ENCODE data around the gene SECISBP2. TPM values are rescaled to one million over a fixed set of nuclear protein-coding genes. Genes with fewer than 3 reads are reported as not detected.
"Not testable (repeated sequence)": the region's sequence is repeated elsewhere in the genome, so short reads cannot be mapped to it uniquely, and the experiment has no call there.

SECISBP2 gene
- total RNA-seq, 1 experiment from 2014 or later, result 51.6 TPM

- H3K36me3 ChIP-seq (replicated peaks; ENCODE audit: control insufficient read depth, insufficient read depth, low read length), result no peaks in the 10 kb centered on the region
- H3K27me3 ChIP-seq (ENCODE audit: control insufficient read depth, insufficient read depth, low read length), result no peaks in the 10 kb centered on the region
- no peak overlapping the region for H3K4me3 ChIP-seq (ENCODE audit: insufficient read depth, low read depth, low read length)
- DNase-seq, result no peak
These were observed 22.9 kb upstream of the SECISBP2 start for GRCh38 chr9:89295400-89295799.

- DNase-seq; H3K27me3 ChIP-seq (ENCODE audit: control insufficient read depth, insufficient read depth, low read length); H3K36me3 ChIP-seq (replicated peaks; ENCODE audit: control insufficient read depth, insufficient read depth, low read length); H3K4me3 ChIP-seq (ENCODE audit: insufficient read depth, low read depth, low read length): not testable (repeated sequence)
These were observed 16.3 kb upstream of the SECISBP2 start for GRCh38 chr9:89301996-89302395.

GRCh38 chr9:89304020-89304833 lies 14.1 kb upstream of the SECISBP2 start:
- Histone ChIP-seq H3K4me3 (ENCODE audit: insufficient read depth, low read depth, low read length) (no peak overlapping the region), H3K27me3 (ENCODE audit: control insufficient read depth, insufficient read depth, low read length) (no peaks in the 10 kb centered on the region), H3K36me3 (replicated peaks; ENCODE audit: control insufficient read depth, insufficient read depth, low read length) (no peaks in the 10 kb centered on the region)
- DNase-seq, result no peak

- Histone ChIP-seq H3K36me3 (replicated peaks; ENCODE audit: control insufficient read depth, insufficient read depth, low read length) (no peaks in the 10 kb centered on the region), H3K27me3 (ENCODE audit: control insufficient read depth, insufficient read depth, low read length) (no peaks in the 10 kb centered on the region), H3K4me3 (ENCODE audit: insufficient read depth, low read depth, low read length) (no peak overlapping the region)
- DNase-seq, result no peak
These were observed 13.5 kb upstream of the SECISBP2 start for GRCh38 chr9:89304834-89305188.

GRCh38 chr9:89305868-89306267 lies 12.4 kb upstream of the SECISBP2 start:
- Histone ChIP-seq H3K27me3 (ENCODE audit: control insufficient read depth, insufficient read depth, low read length) (no peaks in the 10 kb centered on the region), H3K4me3 (ENCODE audit: insufficient read depth, low read depth, low read length) (no peak overlapping the region), H3K36me3 (replicated peaks; ENCODE audit: control insufficient read depth, insufficient read depth, low read length) (no peaks in the 10 kb centered on the region)
- no peak for DNase-seq

GRCh38 chr9:89309166-89309565 lies 9.1 kb upstream of the SECISBP2 start:
- Histone ChIP-seq H3K27me3 (ENCODE audit: control insufficient read depth, insufficient read depth, low read length) (no peaks in the 10 kb centered on the region), H3K4me3 (ENCODE audit: insufficient read depth, low read depth, low read length) (no peak overlapping the region), H3K36me3 (replicated peaks; ENCODE audit: control insufficient read depth, insufficient read depth, low read length) (0 out of 2 replicates have a peak, but pooled peaks cover 1% of the 10 kb centered on the region)
- no peak for DNase-seq

GRCh38 chr9:89309608-89310474 lies 8.5 kb upstream of the SECISBP2 start:
- DNase-seq, result no peak
- peaks cover 6% of the 10 kb centered on the region for H3K36me3 ChIP-seq (replicated peaks; ENCODE audit: control insufficient read depth, insufficient read depth, low read length)

GRCh38 chr9:89310475-89311345 lies 7.6 kb upstream of the SECISBP2 start, which contains the start of gene CKS2:
Gene CKS2 (plus strand): TSS chr9:89311195. CDS start chr9:89311293, 98 bp downstream.
- Histone ChIP-seq H3K36me3 (replicated peaks; ENCODE audit: control insufficient read depth, insufficient read depth, low read length) (peaks cover 9% of the 10 kb centered on the region), H3K4me3 (ENCODE audit: insufficient read depth, low read depth, low read length) (peak within 1 kb of the TSS; percentile 99), H3K27me3 (ENCODE audit: control insufficient read depth, insufficient read depth, low read length) (no peaks in the 10 kb centered on the region)
- DNase-seq, result peak; percentile 99

More at GRCh38 chr9:89309608-89310474, 8.5 kb upstream of the SECISBP2 start:
- peak overlapping the region; percentile 78 for H3K4me3 ChIP-seq (ENCODE audit: insufficient read depth, low read depth, low read length)
- H3K27me3 ChIP-seq (ENCODE audit: control insufficient read depth, insufficient read depth, low read length), result no peaks in the 10 kb centered on the region

- Histone ChIP-seq H3K4me3 (ENCODE audit: insufficient read depth, low read depth, low read length) (peak overlapping the region; percentile 99), H3K27me3 (ENCODE audit: control insufficient read depth, insufficient read depth, low read length) (no peaks in the 10 kb centered on the region), H3K36me3 (replicated peaks; ENCODE audit: control insufficient read depth, insufficient read depth, low read length) (peaks cover 13% of the 10 kb centered on the region)
- peak; percentile 84 for DNase-seq
These were observed 6.7 kb upstream of the SECISBP2 start for GRCh38 chr9:89311346-89312221.

- no peak for DNase-seq
- H3K27me3 ChIP-seq (ENCODE audit: control insufficient read depth, insufficient read depth, low read length), result no peaks in the 10 kb centered on the region
- peak overlapping the region; percentile 99 for H3K4me3 ChIP-seq (ENCODE audit: insufficient read depth, low read depth, low read length)
- H3K36me3 ChIP-seq (replicated peaks; ENCODE audit: control insufficient read depth, insufficient read depth, low read length), result peaks cover 14% of the 10 kb centered on the region
These were observed 6.1 kb upstream of the SECISBP2 start for GRCh38 chr9:89312222-89312571.

GRCh38 chr9:89313842-89314241 lies 4.5 kb upstream of the SECISBP2 start:
- no peak for DNase-seq
- Histone ChIP-seq H3K4me3 (ENCODE audit: insufficient read depth, low read depth, low read length) (no peak overlapping the region; the same call in 1 of the 2 replicates), H3K27me3 (ENCODE audit: control insufficient read depth, insufficient read depth, low read length) (no peaks in the 10 kb centered on the region), H3K36me3 (replicated peaks; ENCODE audit: control insufficient read depth, insufficient read depth, low read length) (peaks cover 17% of the 10 kb centered on the region)

- Histone ChIP-seq H3K27me3 (ENCODE audit: control insufficient read depth, insufficient read depth, low read length) (no peaks in the 10 kb centered on the region), H3K36me3 (replicated peaks; ENCODE audit: control insufficient read depth, insufficient read depth, low read length) (peaks cover 17% of the 10 kb centered on the region), H3K4me3 (ENCODE audit: insufficient read depth, low read depth, low read length) (no peak overlapping the region)
- no peak for DNase-seq
These were observed 3.3 kb upstream of the SECISBP2 start for GRCh38 chr9:89314955-89315354.

- H3K36me3 ChIP-seq (replicated peaks; ENCODE audit: control insufficient read depth, insufficient read depth, low read length), result peaks cover 17% of the 10 kb centered on the region
- H3K27me3 ChIP-seq (ENCODE audit: control insufficient read depth, insufficient read depth, low read length), result no peaks in the 10 kb centered on the region
- no peak overlapping the region for H3K4me3 ChIP-seq (ENCODE audit: insufficient read depth, low read depth, low read length)
- no peak for DNase-seq
These were observed 2.8 kb upstream of the SECISBP2 start for GRCh38 chr9:89315482-89315881.

Data from H7 (cell line).